ENCODE results near the gene NACC2.

Gene NACC2

DNA sequence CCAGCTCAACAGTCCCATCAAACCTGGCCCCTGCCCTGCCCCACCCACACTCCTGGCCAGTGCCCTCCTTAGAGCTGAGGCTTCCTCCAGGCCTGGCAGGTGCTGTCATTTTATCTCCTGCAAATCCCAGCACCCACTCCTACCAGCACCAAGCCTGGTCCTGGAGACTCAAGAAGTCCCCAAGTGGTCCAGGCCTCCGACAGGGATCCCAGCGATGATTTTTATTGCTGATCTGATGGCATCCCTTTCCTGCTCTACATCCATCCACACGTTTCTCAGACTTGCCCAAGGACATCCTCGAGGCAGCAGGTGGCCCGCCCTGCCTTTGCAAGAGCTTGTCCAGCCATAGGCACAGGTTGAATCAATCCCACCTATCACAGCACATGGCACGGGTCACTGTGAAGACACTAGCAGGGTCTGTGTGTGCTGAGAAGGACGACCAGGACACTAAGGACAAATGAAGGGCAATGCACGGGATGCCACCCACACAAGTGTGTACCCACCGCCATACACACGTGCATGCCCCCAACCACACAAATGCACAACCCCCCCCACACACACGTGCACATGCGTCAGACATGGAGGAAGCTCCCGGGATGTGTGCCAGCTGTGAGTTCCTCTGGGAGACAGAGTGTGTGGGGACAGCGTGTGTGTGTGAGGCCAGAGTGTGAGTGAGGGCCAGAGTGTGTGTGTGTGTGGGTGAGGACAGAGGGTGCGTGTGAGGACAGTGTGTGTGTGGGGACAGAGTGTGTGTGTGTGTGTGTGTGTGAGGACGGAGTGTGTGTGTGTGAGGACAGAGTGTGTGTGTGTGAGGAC lies 71.5 kb downstream of the NACC2 start:
- DNase-seq (ENCODE audit: low read depth in 2 of 2) = no peak

DNA sequence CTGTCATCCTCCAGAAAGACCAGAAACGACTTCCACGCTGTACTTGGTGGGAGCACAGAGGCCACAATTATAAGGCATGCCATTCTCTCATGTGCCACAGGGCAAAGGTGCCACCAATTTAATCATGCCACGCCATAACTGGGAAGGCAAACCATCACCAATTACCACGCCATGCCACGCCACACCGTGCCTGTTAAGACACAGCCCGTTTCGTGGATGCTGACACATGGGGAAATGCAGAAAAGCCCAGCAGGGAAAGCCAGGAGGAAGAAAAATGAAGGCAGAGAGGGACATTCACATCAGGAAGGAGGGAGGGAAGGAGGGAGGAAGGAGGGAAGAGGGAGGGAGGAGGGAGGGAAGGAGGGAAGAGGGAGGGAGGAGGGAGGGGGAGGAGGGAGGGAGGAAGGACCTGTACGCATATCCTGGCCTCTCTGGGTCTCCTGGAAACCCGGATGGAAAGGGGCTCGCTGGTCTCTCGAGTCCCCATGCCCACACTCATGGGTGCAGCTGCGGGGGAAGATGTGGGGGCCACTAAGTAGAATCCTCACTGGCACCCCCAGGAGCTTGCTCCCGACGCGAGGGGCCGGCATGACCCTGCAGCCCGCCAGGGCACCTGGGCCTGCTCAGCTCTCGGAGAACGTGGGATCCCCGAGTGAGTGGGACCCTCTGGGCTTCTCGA lies 72.2 kb downstream of the NACC2 start:
- DNase-seq (ENCODE audit: low read depth in 2 of 2) = no peak

DNA sequence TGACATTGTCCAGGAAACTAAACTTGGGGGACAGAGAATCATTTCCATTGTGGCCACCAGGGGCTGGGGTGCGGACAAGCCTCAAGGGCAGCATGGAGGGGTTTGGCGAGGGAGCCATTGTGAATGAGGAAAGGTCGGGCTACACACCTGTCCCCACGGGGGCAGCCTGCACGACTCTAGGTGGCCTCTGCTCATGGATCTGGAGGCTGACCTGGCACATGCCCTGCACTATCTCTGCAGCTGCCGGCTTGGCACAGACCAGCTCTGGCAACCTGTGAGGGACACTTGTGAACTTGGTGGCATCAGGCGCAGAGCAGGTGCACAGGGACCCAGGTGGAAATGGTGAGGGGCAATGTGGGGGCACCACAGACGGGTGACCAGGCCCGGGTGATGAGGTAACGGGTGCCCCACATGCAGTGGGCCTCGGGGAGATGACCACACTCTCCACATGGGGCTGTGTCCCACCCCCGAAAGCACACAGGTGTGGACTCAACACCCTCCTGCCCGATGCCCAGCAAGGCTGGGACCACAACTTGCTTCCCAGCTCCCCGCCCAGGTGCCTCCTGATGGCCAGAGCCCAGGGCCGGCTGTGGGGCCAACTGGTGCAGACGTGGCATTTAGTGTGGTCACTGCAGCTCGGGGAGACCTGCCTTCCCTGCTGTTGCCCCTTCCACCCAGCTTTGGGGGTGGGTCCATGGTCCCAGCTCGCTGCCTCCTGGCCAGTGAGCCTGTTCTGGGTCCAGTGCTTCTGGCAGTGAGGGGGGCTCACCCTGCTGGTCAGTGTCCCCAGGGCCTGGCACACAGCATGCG lies 73.0 kb downstream of the NACC2 start:
- DNase-seq (ENCODE audit: low read depth in 2 of 2) = no peak

- no peak for DNase-seq (ENCODE audit: low read depth in 2 of 2)
These were observed 73.8 kb downstream of the NACC2 start for GRCh38 chr9:136021171-136021871.

DNA sequence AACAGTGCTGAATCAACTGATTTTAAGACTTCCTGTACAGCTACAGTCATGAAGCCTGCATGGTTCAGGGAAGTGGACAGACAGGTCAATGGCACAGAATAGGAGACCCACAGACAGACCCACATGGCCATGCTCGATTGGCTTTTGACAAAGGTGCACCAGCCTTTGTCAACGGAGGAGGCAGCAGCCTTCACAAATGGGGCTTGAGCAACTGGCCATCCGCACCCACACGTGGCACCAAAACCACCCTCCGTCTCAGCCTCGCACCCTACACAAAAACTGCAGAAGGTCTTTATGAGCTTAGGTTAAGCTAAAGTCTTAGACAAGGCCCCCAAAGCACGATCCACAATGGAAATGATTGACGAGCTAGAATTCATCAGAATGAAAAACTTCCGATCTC lies 74.4 kb downstream of the NACC2 start:
- no peak for DNase-seq (ENCODE audit: low read depth in 2 of 2)

DNA sequence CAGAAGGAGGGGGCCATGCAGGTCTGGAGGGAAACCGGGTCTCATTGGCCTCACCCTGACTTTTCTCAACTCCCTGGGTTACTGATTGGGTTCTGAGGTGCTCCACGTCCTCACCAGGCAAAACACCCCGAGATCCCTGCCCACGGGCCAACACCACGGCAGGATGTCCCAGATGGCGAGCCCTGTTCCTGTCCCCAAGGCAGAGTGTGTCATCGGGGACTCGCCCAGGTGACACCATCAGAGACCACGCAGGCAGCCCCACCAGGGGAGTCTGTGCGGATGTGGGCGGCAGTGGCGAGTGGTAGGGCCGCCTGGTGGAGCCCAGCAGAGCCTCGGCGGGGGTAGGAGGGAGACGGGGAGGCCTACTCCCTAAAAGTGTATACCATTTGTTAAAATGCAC lies 74.9 kb downstream of the NACC2 start:
- DNase-seq (ENCODE audit: low read depth in 2 of 2) = no peak

DNA sequence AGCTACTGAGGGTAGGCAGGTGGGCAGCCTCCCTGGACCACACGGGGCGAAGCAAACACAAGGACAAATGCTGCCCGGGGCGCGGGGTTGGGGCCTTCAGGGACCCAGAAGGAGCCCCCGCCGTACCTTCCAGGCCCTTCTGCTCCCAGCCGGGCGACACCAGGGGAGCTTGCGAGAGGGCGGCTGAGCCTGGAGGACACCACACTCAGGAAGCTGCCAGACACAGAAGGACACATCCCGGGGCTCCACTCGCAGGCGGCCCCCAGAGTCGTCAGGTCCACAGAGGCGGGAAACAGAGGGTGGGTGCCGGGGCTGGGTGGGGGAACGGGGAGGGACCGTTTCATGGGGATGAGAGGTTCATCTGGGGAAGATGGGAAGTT lies 75.4 kb downstream of the NACC2 start:
- DNase-seq (ENCODE audit: low read depth in 2 of 2) = no peak

GRCh38 chr9:136019041-136019680 lies 75.9 kb downstream of the NACC2 start:
- DNase-seq (ENCODE audit: low read depth in 2 of 2) = no peak

- no peak for DNase-seq (ENCODE audit: low read depth in 2 of 2)
These were observed 76.6 kb downstream of the NACC2 start for GRCh38 chr9:136018257-136019031.

DNA sequence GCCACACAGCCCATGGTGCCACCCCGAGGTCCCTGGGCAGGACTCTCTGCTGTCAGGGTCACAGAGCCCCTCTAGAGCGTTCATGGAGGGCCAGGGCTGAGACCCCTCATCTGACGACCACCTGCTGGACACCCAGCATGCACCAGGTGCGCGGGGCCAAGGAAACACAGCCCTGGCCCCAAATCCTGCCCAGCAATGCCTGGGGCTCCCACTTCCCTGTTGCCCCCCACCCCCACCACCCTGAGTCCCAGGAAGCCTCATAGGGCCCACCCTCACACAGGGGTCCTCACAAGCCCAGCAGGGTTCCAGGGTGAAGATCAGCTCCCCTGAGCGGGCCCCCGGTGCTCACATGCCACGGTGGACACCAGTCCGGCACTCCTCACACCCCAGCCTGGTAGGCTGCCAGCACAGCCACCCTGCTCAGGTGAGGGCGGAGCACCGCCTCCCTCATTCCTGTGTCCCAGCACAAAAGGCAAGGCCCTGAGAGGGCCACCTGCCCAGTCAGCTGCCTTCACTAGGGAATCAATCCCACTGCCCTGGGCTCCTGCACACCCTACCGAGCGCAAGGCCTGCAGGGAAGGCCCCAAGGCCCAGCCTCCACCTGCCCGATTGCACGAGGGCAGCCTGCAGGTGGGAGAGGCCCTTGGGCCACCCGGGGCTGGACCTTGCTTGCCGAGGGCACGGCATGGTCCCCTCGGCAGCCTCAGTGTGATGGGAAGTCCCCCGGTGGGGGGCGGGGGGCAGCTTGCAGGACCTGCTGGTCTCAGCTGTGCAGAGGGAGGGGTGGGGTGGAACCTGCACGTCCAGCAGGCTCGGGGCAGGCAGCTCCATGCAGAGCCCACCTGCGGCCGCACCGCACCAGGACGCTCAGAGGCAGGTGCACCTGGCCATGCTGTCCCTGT lies 77.5 kb downstream of the NACC2 start:
- no peak for DNase-seq (ENCODE audit: low read depth in 2 of 2)

DNA sequence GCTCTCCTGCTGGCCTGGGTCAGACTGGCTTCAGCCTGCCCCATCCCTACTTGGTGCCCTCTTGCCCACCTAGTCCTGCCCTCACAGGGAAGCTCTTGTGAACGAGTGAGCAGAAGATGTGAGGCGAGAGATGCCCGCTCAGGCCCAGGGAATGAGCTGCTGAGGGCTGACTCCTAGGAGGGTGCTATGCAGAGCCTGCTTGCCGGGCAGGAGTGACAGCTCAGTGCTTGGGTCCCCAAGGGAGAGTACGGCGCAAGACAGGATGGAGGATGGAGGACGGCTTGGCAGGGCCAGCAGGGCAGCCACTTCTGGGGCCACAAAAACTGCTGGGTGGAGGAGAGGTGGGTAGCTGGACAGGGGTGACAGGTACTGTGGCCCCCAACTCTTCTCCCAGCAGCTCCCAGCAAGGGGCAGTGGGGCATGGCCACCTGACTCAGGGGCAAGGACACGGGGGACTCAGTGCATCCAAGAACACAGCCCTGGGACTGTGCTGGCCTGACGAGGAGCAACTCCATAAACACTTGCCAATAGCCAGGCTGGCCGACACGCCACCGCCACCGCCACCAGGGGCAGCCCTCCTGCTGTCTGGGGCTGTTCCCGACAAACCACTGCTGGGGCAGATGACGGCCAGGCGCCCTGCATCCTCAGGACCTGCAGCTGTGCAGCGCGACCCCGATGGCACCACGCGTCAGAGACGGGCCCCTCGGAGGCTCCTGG lies 78.4 kb downstream of the NACC2 start:
- DNase-seq (ENCODE audit: low read depth in 2 of 2) = no peak

- no peak for DNase-seq (ENCODE audit: low read depth in 2 of 2)
These were observed 79.2 kb downstream of the NACC2 start for GRCh38 chr9:136015656-136016571.

DNA sequence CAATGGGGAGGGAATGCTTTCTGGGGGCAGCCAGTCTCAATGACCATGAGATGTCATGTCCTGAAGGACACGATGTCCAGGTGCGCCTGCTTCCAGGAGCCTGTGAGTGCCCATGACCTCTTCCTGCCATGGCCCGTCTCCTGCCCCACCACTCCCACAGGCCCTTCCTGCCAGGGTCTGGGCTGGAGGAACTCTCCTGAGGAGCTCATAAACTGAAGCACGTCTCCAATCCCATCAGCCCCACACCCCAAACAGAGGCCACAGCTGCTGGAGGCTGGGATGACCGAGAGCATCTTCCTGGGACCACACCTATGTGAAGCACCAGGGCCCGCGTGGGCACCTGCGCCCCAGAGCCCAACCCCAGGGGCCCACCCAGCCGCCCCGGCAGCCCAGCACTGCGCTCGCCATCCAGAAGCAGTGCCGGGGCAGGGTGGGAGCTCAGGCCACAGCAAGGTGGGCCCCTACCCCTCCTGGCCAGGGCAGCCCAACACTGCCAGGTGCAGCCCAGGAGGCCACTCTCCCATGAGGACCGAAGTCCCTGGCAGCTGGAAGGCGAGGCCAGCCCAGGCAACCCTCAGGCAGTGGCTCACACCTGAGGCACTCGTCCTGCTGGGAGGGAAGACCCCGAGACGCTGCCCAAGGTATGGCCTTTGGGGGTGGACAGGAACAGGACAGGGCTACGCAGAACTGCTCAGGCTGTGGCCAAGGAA lies 80.0 kb downstream of the NACC2 start:
- DNase-seq (ENCODE audit: low read depth in 2 of 2) = no peak

GRCh38 chr9:136014147-136014923 lies 80.8 kb downstream of the NACC2 start:
- no peak for DNase-seq (ENCODE audit: low read depth in 2 of 2)

- no peak for DNase-seq (ENCODE audit: low read depth in 2 of 2)
These were observed 81.5 kb downstream of the NACC2 start for GRCh38 chr9:136013524-136014034.

DNA sequence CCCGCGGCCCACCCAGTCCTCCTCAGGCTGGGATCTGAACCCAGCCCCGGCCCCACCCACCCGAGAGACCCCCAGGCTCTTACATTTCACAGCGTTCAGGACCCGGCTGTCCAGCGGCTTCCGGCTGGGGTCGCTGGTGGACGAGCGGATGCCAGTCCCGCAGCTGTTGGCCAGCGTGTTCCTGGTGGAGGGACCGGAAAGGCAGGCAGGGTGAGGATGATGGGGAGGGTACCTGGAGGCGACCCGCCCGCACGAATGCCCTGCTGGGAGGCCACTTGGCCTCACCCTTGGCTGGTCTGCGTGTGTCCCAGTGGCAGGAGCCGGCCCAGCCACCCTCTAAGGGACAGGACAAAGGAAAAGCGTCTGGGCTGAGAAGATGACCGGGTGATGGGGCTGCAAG lies 82.0 kb downstream of the NACC2 start:
- no peak for DNase-seq (ENCODE audit: low read depth in 2 of 2)
